Endodermal cell (in vitro differentiated cells): Measurements from ENCODE around the gene DYRK1A. TPM values are rescaled to one million over a fixed set of nuclear protein-coding genes. Genes with fewer than 3 reads are reported as not detected.

Source experiments
- DNase-seq: peaks from one replicate; pipeline ENCODE4 v3.0.0-alpha.2; 2017
- H3K27ac ChIP-seq: 2 replicates; pipeline ENCODE4 v1.5.1; 2013; ENCODE audit warnings: mild to moderate bottlenecking, low read depth, low read length, moderate library complexity
- H3K27me3 ChIP-seq: 2 replicates; pipeline ENCODE4 v1.6.1; 2013; ENCODE audit warnings: mild to moderate bottlenecking, low read length, moderate library complexity; ENCODE audit not compliant: insufficient read depth, control insufficient read depth, poor library complexity, severe bottlenecking
- H3K36me3 ChIP-seq: 2 replicates; pipeline ENCODE4 v1.7.0; 2013; ENCODE audit warnings: mild to moderate bottlenecking, low read length, moderate library complexity; ENCODE audit not compliant: control insufficient read depth, insufficient read depth
- H3K4me1 ChIP-seq: one replicate; pipeline ENCODE4 v1.7.0; 2013; ENCODE audit warnings: low read length; ENCODE audit not compliant: control insufficient read depth, insufficient read depth
- H3K4me3 ChIP-seq: 2 replicates; pipeline ENCODE4 v1.5.1; 2013; ENCODE audit warnings: mild to moderate bottlenecking, low read length, moderate library complexity
- H3K9ac ChIP-seq: 2 replicates; pipeline ENCODE4 v1.6.1; 2013; ENCODE audit warnings: mild to moderate bottlenecking, low read length, moderate library complexity; ENCODE audit not compliant: poor library complexity, severe bottlenecking; ENCODE audit errors: extremely low read depth
- H3K9me3 ChIP-seq: 2 replicates; pipeline ENCODE4 v1.6.1; 2013; ENCODE audit warnings: mild to moderate bottlenecking, low read length, moderate library complexity; ENCODE audit not compliant: control insufficient read depth
- H3K27ac Mint-ChIP-seq: 2 replicates; pipeline ENCODE4 v1.8.0; 2020; ENCODE audit warnings: mixed read lengths
- H3K27me3 Mint-ChIP-seq: 2 replicates; pipeline ENCODE4 v1.8.0; 2021; ENCODE audit warnings: mild to moderate bottlenecking, mixed read lengths; ENCODE audit not compliant: insufficient read depth
- H3K36me3 Mint-ChIP-seq: 2 replicates; pipeline ENCODE4 v1.8.0; 2020; ENCODE audit warnings: low read depth, mixed read lengths
- H3K4me1 Mint-ChIP-seq: 2 replicates; pipeline ENCODE4 v1.8.0; 2020; ENCODE audit warnings: mixed read lengths
- H3K4me3 Mint-ChIP-seq: 2 replicates; pipeline ENCODE4 v1.8.0; 2020; ENCODE audit warnings: mild to moderate bottlenecking, moderate library complexity, mixed read lengths
- H3K9me3 Mint-ChIP-seq: 2 replicates; pipeline ENCODE4 v1.8.0; 2020; ENCODE audit warnings: mild to moderate bottlenecking, mixed read lengths
- CTCF ChIP-seq: fragments of 200-600 bp; sonication (generic); conservative IDR thresholded peaks from 2 replicates; pipeline ENCODE4 v1.5.0; 2021; ENCODE audit warnings: antibody characterized with exemption, mild to moderate bottlenecking
- WGBS, 2 experiments: methylation state at CpG; one replicate each; pipeline versions ENCODE4 v1.1.5 to v1.1.7; 2013; ENCODE audit warnings: missing lambda C conversion rate in 2 of 2, mixed read lengths in 1 of 2; ENCODE audit not compliant: insufficient coverage in 1 of 2, insufficient read length in 1 of 2; 5-methylcytosine and 5-hydroxymethylcytosine counted together
- total RNA-seq, 2 donors: library from RNA; stranded (reverse); fragmentation: NEBNext Ultra II Directional in 1 of 2; extraction: Animal tissue kit (Norgen Biotek cat#: 25700) in 1 of 2; gene quantifications; 2 replicates in 1 of 2; 3 replicates in 1 of 2; pipeline ENCODE4 v1.2.1, GENCODE V29; 2021

DYRK1A gene
- total RNA-seq, 2 donors from 2014 or later: 73.9 to 75.2 TPM

GRCh38 chr21:37395961-37396360, 29.4 kb downstream of the DYRK1A start:
- Mint-ChIP-seq H3K4me1 (peaks cover 14% of the 10 kb centered on the region), H3K36me3 (peaks cover 9% of the 10 kb centered on the region)
- 80 to 88% methylated on average over 1 to 2 of the region's 2 CpGs for WGBS, 2 experiments

GRCh38 chr21:37396855-37397254, 30.3 kb downstream of the DYRK1A start:
- Mint-ChIP-seq H3K4me3 (no peak overlapping the region), H3K27ac (no peak overlapping the region), H3K27me3 (no peaks in the 10 kb centered on the region), H3K36me3 (peaks cover 9% of the 10 kb centered on the region), H3K4me1 (peaks cover 14% of the 10 kb centered on the region), H3K9me3 (peaks cover 15% of the 10 kb centered on the region)
- DNase-seq: no peak
- WGBS, 2 experiments: 91 to 93% methylated on average over 4 to 6 of the region's 6 CpGs
- no peaks in the 10 kb centered on the region for H3K4me1 ChIP-seq
- no peak overlapping the region for H3K27ac ChIP-seq
- peak; percentile 30 for TF ChIP-seq CTCF
- peaks cover 21% of the 10 kb centered on the region for H3K9me3 ChIP-seq
- no peaks in the 10 kb centered on the region for H3K27me3 ChIP-seq
- peaks cover 12% of the 10 kb centered on the region for H3K36me3 ChIP-seq
- H3K4me3 ChIP-seq: no peak overlapping the region
- no peak overlapping the region for H3K9ac ChIP-seq

More at GRCh38 chr21:37395961-37396360, 29.4 kb downstream of the DYRK1A start:
- Histone ChIP-seq H3K9me3 (peaks cover 12% of the 10 kb centered on the region), H3K4me3 (no peak overlapping the region), H3K27ac (no peak overlapping the region), H3K4me1 (no peaks in the 10 kb centered on the region), H3K9ac (no peak overlapping the region), H3K27me3 (no peaks in the 10 kb centered on the region), H3K36me3 (peaks cover 12% of the 10 kb centered on the region)
- no peaks in the 10 kb centered on the region for H3K27me3 Mint-ChIP-seq
- H3K9me3 Mint-ChIP-seq: peaks cover 6% of the 10 kb centered on the region
- H3K4me3 Mint-ChIP-seq: no peak overlapping the region
- no peak for DNase-seq
- H3K27ac Mint-ChIP-seq: no peak overlapping the region
- no peak for TF ChIP-seq CTCF

- Mint-ChIP-seq H3K4me3 (no peak overlapping the region), H3K9me3 (peaks cover 25% of the 10 kb centered on the region), H3K36me3 (peaks cover 14% of the 10 kb centered on the region), H3K27ac (no peak overlapping the region), H3K27me3 (no peaks in the 10 kb centered on the region), H3K4me1 (peaks cover 15% of the 10 kb centered on the region)
- WGBS, 2 experiments: 88 to 93% methylated on average over 2 to 5 of the region's 5 CpGs
- no peak overlapping the region for H3K27ac ChIP-seq
- H3K9ac ChIP-seq: no peak overlapping the region
- H3K4me3 ChIP-seq: no peak overlapping the region
- DNase-seq: no peak
- H3K27me3 ChIP-seq: no peaks in the 10 kb centered on the region
- H3K4me1 ChIP-seq: peaks cover under 1% of the 10 kb centered on the region
- H3K36me3 ChIP-seq: no peaks in the 10 kb centered on the region
- no peak for TF ChIP-seq CTCF
- peaks cover 34% of the 10 kb centered on the region for H3K9me3 ChIP-seq
Measured at GRCh38 chr21:37398697-37399096, 32.1 kb downstream of the DYRK1A start.
